H1 (cell line): ENCODE measurements around the gene GP5. TPM values are rescaled to one million over a fixed set of nuclear protein-coding genes. Genes with fewer than 3 reads are reported as not detected.
A peak's percentile ranks its signal among the peaks of the same experiment; 100 is the strongest.

ENCODE experiments used
- CTCF ChIA-PET: fragments of 300-600 bp; sonication (Branson Sonifier 250); formaldehyde crosslinking; loops from one replicate; lab custom pipeline; 2021; ENCODE audit not compliant: partially characterized antibody; lab: Charles Lee
- POLR2A ChIA-PET: fragments of 300-600 bp; sonication (Branson Sonifier 250); formaldehyde crosslinking; loops from one replicate; lab custom pipeline; 2021; ENCODE audit warnings: inconsistent platforms; ENCODE audit not compliant: partially characterized antibody; lab: Charles Lee
- DNase-seq, 2 experiments: peaks; one replicate each; pipeline versions ENCODE4 v3.0.0 to v3.0.0-alpha.2; 2010 to 2022; ENCODE audit warnings: low spot score in 2 of 2, low read depth in 1 of 2, mixed read lengths in 1 of 2
- FAIRE-seq: peaks from 2 replicates; lab custom pipeline; 2011; peaks lifted over from hg19 to GRCh38; lab: Jason Lieb, UNC
- H2AFZ ChIP-seq: 2 replicates; pipeline ENCODE4 v1.8.1; 2012; ENCODE audit warnings: low read length, inconsistent platforms
- H2AK5ac ChIP-seq: 2 replicates; pipeline ENCODE4 v1.6.1; 2013; ENCODE audit warnings: low read depth, low read length
- H2BK120ac ChIP-seq: replicated peaks from 2 replicates; pipeline ENCODE3; 2013; ENCODE audit warnings: low read depth, low read length, inconsistent platforms
- H2BK12ac ChIP-seq: 2 replicates; pipeline ENCODE4 v1.6.1; 2013; ENCODE audit warnings: low read depth, low read length
- H2BK15ac ChIP-seq: 2 replicates; pipeline ENCODE4 v1.6.1; 2013; ENCODE audit warnings: low read length
- H2BK20ac ChIP-seq: 2 replicates; pipeline ENCODE4 v1.6.1; 2013; ENCODE audit warnings: low read length
- H2BK5ac ChIP-seq: 2 replicates; pipeline ENCODE4 v1.6.1; 2013; ENCODE audit warnings: low read depth, low read length
- H3K14ac ChIP-seq: 2 replicates; pipeline ENCODE4 v1.6.1; 2013; ENCODE audit warnings: inconsistent platforms; ENCODE audit not compliant: insufficient read length
- H3K18ac ChIP-seq: 2 replicates; pipeline ENCODE4 v1.6.1; 2013; ENCODE audit warnings: low read length; ENCODE audit errors: extremely low read depth
- H3K23ac ChIP-seq: 2 replicates; pipeline ENCODE4 v1.6.1; 2013; ENCODE audit warnings: inconsistent platforms; ENCODE audit not compliant: insufficient read length
- H3K23me2 ChIP-seq: 2 replicates; pipeline ENCODE4 v1.6.1; 2013; ENCODE audit warnings: low read depth, low read length
- H3K27ac ChIP-seq: 2 replicates; pipeline ENCODE4 v1.6.1; 2011; ENCODE audit warnings: low read depth, low read length, inconsistent platforms
- H3K27me3 ChIP-seq, 4 experiments: replicated peaks in 1 of 4; 1 replicate in 1 of 4; 2 replicates in 3 of 4; pipeline versions ENCODE4 v1.6.1 to v1.8.1; 2011 to 2013; ENCODE audit warnings: low read length in 3 of 4, mild to moderate bottlenecking in 3 of 4, inconsistent platforms in 2 of 4, mixed read lengths in 2 of 4, moderate library complexity in 1 of 4; ENCODE audit not compliant: control insufficient read depth in 3 of 4, insufficient read depth in 3 of 4; ENCODE audit errors: extremely low read depth in 1 of 4
- H3K36me3 ChIP-seq, 4 experiments: 2 replicates each; pipeline versions ENCODE4 v1.6.1 to v1.8.1; 2011 to 2013; ENCODE audit warnings: mild to moderate bottlenecking in 4 of 4, low read length in 3 of 4, moderate library complexity in 2 of 4, control low read depth in 1 of 4, inconsistent platforms in 1 of 4; ENCODE audit not compliant: insufficient read depth in 4 of 4, control insufficient read depth in 2 of 4
- H3K4ac ChIP-seq: replicated peaks from 2 replicates; pipeline ENCODE3; 2013; ENCODE audit warnings: low read length, low read depth, mixed read lengths, inconsistent platforms; ENCODE audit not compliant: insufficient read length
- H3K4me1 ChIP-seq, 4 experiments: replicated peaks in 1 of 4; 1 replicate in 1 of 4; 2 replicates in 3 of 4; pipeline versions ENCODE4 v1.6.1 to v1.8.1; 2011 to 2013; ENCODE audit warnings: low read length in 3 of 4, inconsistent platforms in 2 of 4, mixed read lengths in 1 of 4; ENCODE audit not compliant: insufficient read depth in 4 of 4, control insufficient read depth in 3 of 4
- H3K4me2 ChIP-seq, 2 experiments: 2 replicates each; pipeline versions ENCODE4 v1.6.1 to v1.8.1; 2011 to 2013; ENCODE audit warnings: low read depth in 2 of 2, low read length in 2 of 2, control low read depth in 1 of 2, inconsistent platforms in 1 of 2, mild to moderate bottlenecking in 1 of 2; ENCODE audit not compliant: insufficient read depth in 1 of 2
- H3K4me3 ChIP-seq, 4 experiments: fragments of 200-600, 300-600 bp in 1 of 4; sonication (generic), shearing (Covaris generic), sonication (Bioruptor Twin) in 1 of 4; 2 replicates each; pipeline versions ENCODE4 v1.5.1 to v1.8.1; 2011 to 2016; ENCODE audit warnings: low read length in 4 of 4, low read depth in 3 of 4, control low read depth in 2 of 4, inconsistent platforms in 2 of 4, mild to moderate bottlenecking in 2 of 4, mixed read lengths in 1 of 4, moderate library complexity in 1 of 4; ENCODE audit not compliant: insufficient read depth in 2 of 4; ENCODE audit errors: extremely low read depth in 1 of 4
- H3K56ac ChIP-seq: replicated peaks from 2 replicates; pipeline ENCODE3; 2013; ENCODE audit warnings: low read depth, mild to moderate bottlenecking, mixed read lengths, low read length, inconsistent platforms; ENCODE audit not compliant: insufficient read length
- H3K79me1 ChIP-seq: 2 replicates; pipeline ENCODE4 v1.6.1; 2013; ENCODE audit warnings: low read depth, low read length, control low read depth
- H3K79me2 ChIP-seq, 2 experiments: 2 replicates each; pipeline versions ENCODE4 v1.6.1 to v1.8.1; 2012 to 2013; ENCODE audit warnings: low read length in 2 of 2, mild to moderate bottlenecking in 2 of 2, inconsistent platforms in 1 of 2; ENCODE audit not compliant: insufficient read depth in 2 of 2, control insufficient read depth in 1 of 2
- H3K9ac ChIP-seq, 4 experiments: replicated peaks in 1 of 4; 1 replicate in 1 of 4; 2 replicates in 3 of 4; pipeline versions ENCODE4 v1.6.1 to v1.8.1; 2011 to 2013; ENCODE audit warnings: low read depth in 3 of 4, low read length in 3 of 4, control low read depth in 2 of 4, mild to moderate bottlenecking in 2 of 4, moderate library complexity in 2 of 4, inconsistent platforms in 1 of 4; ENCODE audit errors: extremely low read depth in 1 of 4
- H3K9me3 ChIP-seq, 2 experiments: 2 replicates each; pipeline versions ENCODE4 v1.6.1 to v1.8.1; 2012 to 2013; ENCODE audit warnings: mild to moderate bottlenecking in 2 of 2, moderate library complexity in 2 of 2, control low read depth in 1 of 2, inconsistent platforms in 1 of 2, low read depth in 1 of 2, low read length in 1 of 2, mixed read lengths in 1 of 2; ENCODE audit not compliant: insufficient read depth in 2 of 2
- H4K20me1 ChIP-seq, 2 experiments: replicated peaks in 1 of 2; 2 replicates each; pipeline versions ENCODE3 to v1.8.1; 2011 to 2013; ENCODE audit warnings: inconsistent platforms in 2 of 2, low read length in 2 of 2, mild to moderate bottlenecking in 1 of 2; ENCODE audit not compliant: insufficient read depth in 2 of 2, control insufficient read depth in 1 of 2
- H4K5ac ChIP-seq: 2 replicates; pipeline ENCODE4 v1.6.1; 2013; ENCODE audit warnings: low read length, low read depth, mixed read lengths, inconsistent platforms; ENCODE audit not compliant: insufficient read length
- H4K8ac ChIP-seq: 2 replicates; pipeline ENCODE4 v1.8.0; 2013; ENCODE audit warnings: mild to moderate bottlenecking, moderate library complexity, low read length, inconsistent platforms; ENCODE audit not compliant: insufficient read depth; ENCODE audit errors: extremely low read depth
- H4K91ac ChIP-seq: replicated peaks from 2 replicates; pipeline ENCODE3; 2013; ENCODE audit warnings: low read length, mixed read lengths, inconsistent platforms; ENCODE audit not compliant: insufficient read length
- ATF2 ChIP-seq: IDR thresholded peaks from 2 replicates; pipeline ENCODE4 v1.6.1; 2012; ENCODE audit warnings: low read length, inconsistent platforms
- CHD2 ChIP-seq: IDR thresholded peaks from 2 replicates; pipeline ENCODE4 v1.6.1; 2012; ENCODE audit warnings: low read length, improper control_type of control experiment
- POLR2A ChIP-seq, 2 experiments: IDR thresholded peaks; 1 replicate in 1 of 2; 2 replicates in 1 of 2; pipeline ENCODE4 v1.6.1; 2011; ENCODE audit warnings: low read depth in 2 of 2, low read length in 2 of 2, mild to moderate bottlenecking in 2 of 2; ENCODE audit errors: control extremely low read depth in 1 of 2
- whole genome bisulfite sequencing, 2 experiments: shearing (Covaris generic) in 1 of 2; methylation state at CpG; one replicate each; pipeline versions ENCODE4 v1.1.6 to v1.1.7; 2013 to 2015; ENCODE audit warnings: low lambda C conversion rate in 2 of 2, mixed read lengths in 2 of 2, inconsistent platforms in 1 of 2, low coverage in 1 of 2, missing lambda C conversion rate in 1 of 2; ENCODE audit not compliant: insufficient replicate concordance in 2 of 2, insufficient coverage in 1 of 2, insufficient read length in 1 of 2; ENCODE audit errors: extremely low coverage in 1 of 2, missing lambda C conversion rate in 1 of 2; 5-methylcytosine and 5-hydroxymethylcytosine counted together
- long read RNA-seq, 2 experiments: library from RNA in 1 of 2; library from capped mRNA in 1 of 2; stranded (forward); transcript quantifications; one replicate each; pipeline ENCODE4 v2.0.0, GENCODE V29; 2021; ENCODE audit warnings: inconsistent platforms in 1 of 2
- polyA minus RNA-seq, 3 experiments: library from RNA; depleted of rRNA, polyadenylated mRNA; stranded (reverse); fragments of >200 nt; gene quantifications; 1 replicate in 2 of 3; 2 replicates in 1 of 3; pipeline ENCODE4 v1.2.3, GENCODE V29; 2011
- polyA plus RNA-seq, 7 experiments: library from polyadenylated mRNA; depleted of rRNA in 3 of 7; stranded (reverse) in 5 of 7; unstranded in 2 of 7; fragments of >200 nt in 5 of 7; fragments of 200-250 nt in 2 of 7; gene quantifications; 1 replicate in 5 of 7; 2 replicates in 1 of 7; 4 replicates in 1 of 7; pipeline versions ENCODE4 v1.2.1 to v1.2.3, GENCODE V29; 2011 to 2013; ENCODE audit warnings: missing spikeins in 2 of 7, mixed read lengths in 2 of 7
- total RNA-seq: library from RNA; stranded (reverse); fragmentation: NEBNext Ultra II Directional; extraction: Animal tissue kit (Norgen Biotek cat#: 25700); gene quantifications from 2 replicates; pipeline ENCODE4 v1.2.1, GENCODE V29; 2021

Gene GP5
- total RNA-seq (0.10 and 0.13 TPM in 2 replicates), polyA plus RNA-seq (2011; rRNA removed) (0.05 and 0.14 TPM in 2 replicates), polyA minus RNA-seq (2011; rRNA and poly(A)+ RNA removed) (0.07 and 0.13 TPM in 2 replicates)
- 0.05 TPM for polyA plus RNA-seq (2011; cell fraction: cytosol; rRNA removed)
- polyA plus RNA-seq (2011; cell fraction: nucleus; rRNA removed): 0.06 TPM
- polyA plus RNA-seq (2012, experiment 1 of 2): 0.05 to 0.10 TPM (median 0.07 TPM) in 3 of 4 replicates, not detected in the other
- polyA plus RNA-seq (2012, experiment 2 of 2): 0.09 TPM
- 0.04 TPM for polyA plus RNA-seq (2013, experiment 1 of 2)
- polyA plus RNA-seq (2013, experiment 2 of 2): 0.02 TPM
- not detected for polyA minus RNA-seq (2011; cell fraction: cytosol; rRNA and poly(A)+ RNA removed)
- polyA minus RNA-seq (2011; cell fraction: nucleus; rRNA and poly(A)+ RNA removed): 0.20 TPM
- long read RNA-seq, experiment 1: 0 reads
- long read RNA-seq, experiment 2: 0 reads

GRCh38 chr3:194399166-194399565 is at the start of gene GP5:
Gene GP5 (minus strand): TSS chr3:194399266. CDS start chr3:194398282, 984 bp downstream.
- Histone ChIP-seq H2BK120ac (no peak within 1 kb of the TSS), H2BK15ac (no peak within 1 kb of the TSS), H2BK12ac (peak within 1 kb of the TSS; percentile 80; the same call in 1 of the 2 replicates), H2AFZ (no peak within 1 kb of the TSS), H3K27me3 (peaks cover 16 to 35% (median 25%) of the 10 kb centered on the region in 4 experiments), H3K9ac (no peak within 1 kb of the TSS), H3K4ac (no peak within 1 kb of the TSS), H3K23me2 (peaks cover 3% of the 10 kb centered on the region), H4K20me1 (no peaks in the 10 kb centered on the region), H3K14ac (no peak within 1 kb of the TSS), H3K27ac (no peak within 1 kb of the TSS), H3K79me1 (no peaks in the 10 kb centered on the region), H4K5ac (no peak within 1 kb of the TSS), H4K8ac (no peak within 1 kb of the TSS), H3K18ac (no peak within 1 kb of the TSS), H2BK20ac (0 out of 2 replicates have a peak within 1 kb of the TSS, but pooled peaks have one; percentile 18), H3K4me2 (peak within 1 kb of the TSS; percentile 64 to 80; a peak in 3 of 4 replicates), H3K4me3 (peak within 1 kb of the TSS; percentile 1 to 57 (median 48); a peak in 5 of 8 replicates), H2BK5ac (no peak within 1 kb of the TSS), H3K56ac (no peak within 1 kb of the TSS), H3K23ac (no peak within 1 kb of the TSS), H3K36me3 (no peaks in the 10 kb centered on the region), H3K79me2 (no peaks in the 10 kb centered on the region), H3K9me3 (peaks cover 0 to 4% of the 10 kb centered on the region in 2 experiments; a peak in 1 of 4 replicates), H3K4me1 (peaks cover 0 to 11% (median 5%) of the 10 kb centered on the region in 4 experiments; a peak in 5 of 7 replicates), H4K91ac (no peak within 1 kb of the TSS), H2AK5ac (no peak within 1 kb of the TSS)
- TF ChIP-seq CHD2 (no peak), POLR2A (IDR thresholded peaks at IDR 0.05; ENCODE audit: control extremely low read depth in 1 of 2, low read depth in 2 of 2, low read length in 2 of 2) (no peak), ATF2 (no peak)
- WGBS, 2 experiments: 80% methylated on average over 2 of the region's 2 CpGs; no CpG with 5 or more reads in 1 of the 2 experiments
- no peak for DNase-seq
- FAIRE-seq: no peak
- ChIA-PET CTCF (interaction anchor here (1.2 to 6.7 kb wide), 6 partner anchors 9 to 176 kb away, joined by 3 to 122 read pairs (median 8); partner anchors contain the start of gene CPN2), POLR2A (interaction anchor here (2.0 kb wide), 1 partner anchor 8 kb away, joined by 5 read pairs; no protein-coding TSS in a partner anchor)
